Stimulated activated CD4-positive, alpha-beta T cell treated with anti-CD3 and anti-CD28 coated beads, Interleukin-1b, Interleukin-23, amount 100 ng/mL, for 48 hours (primary cell): ENCODE results near the gene FAF2.
"Not testable (repeated sequence)": the region's sequence is repeated elsewhere in the genome, so short reads cannot be mapped to it uniquely, and the experiment has no call there.

Experiments used
- DNase-seq: peaks from one replicate; pipeline ENCODE4 v3.0.0-alpha.2; 2020

FAF2 gene

DNA sequence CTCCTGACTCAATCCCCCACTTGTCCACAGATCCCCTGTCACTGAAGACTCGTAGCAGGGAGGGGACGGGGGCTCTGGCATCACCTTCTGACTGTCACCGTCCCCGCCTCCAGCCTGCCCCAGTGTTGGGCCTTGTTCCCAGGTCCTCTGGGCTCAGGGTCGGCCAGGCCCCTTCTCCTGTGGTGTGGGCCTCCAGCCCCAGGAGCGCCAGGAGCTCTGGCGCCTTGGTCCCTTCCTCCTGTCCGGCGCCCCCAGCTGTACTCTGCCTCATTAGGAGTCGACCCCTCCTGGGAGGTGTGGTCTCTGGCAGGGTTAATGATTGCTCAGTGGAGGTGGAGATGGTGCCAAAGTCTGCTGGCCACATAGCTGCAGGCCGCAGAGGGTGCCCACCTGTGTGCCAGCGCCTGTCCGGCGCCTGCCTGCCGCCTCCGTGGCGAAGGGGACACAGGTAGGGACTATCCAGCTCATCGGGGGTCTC lies 100.8 kb downstream of the FAF2 start, which contains the start of gene CDHR2:
TSS of gene CDHR2 (plus strand) at position 376 of the 478 bp plus-strand sequence. CDS start 16,011 bp downstream, outside the sequence.
- DNase-seq, result no peak

DNA sequence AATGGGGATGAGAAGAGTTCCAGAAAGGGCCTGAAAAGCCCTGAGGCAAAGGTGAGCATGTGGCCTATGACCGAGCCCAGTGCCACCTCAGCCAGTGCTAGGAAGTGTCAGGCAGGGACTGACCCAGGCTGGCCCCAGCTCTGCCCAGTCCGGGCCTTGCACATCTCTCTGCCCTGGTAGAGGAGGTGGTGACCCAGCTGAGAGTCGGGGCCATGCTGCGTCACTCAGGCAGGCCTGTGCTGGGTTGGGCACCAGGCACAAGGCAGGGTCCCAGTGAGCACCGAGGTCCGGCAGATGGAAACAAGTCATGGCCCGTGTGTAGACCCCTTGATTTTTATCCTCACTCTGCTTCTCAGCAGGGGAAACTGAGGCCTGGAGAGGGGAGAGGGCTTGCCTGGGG lies 101.7 kb downstream of the FAF2 start:
- DNase-seq, result no peak

DNA sequence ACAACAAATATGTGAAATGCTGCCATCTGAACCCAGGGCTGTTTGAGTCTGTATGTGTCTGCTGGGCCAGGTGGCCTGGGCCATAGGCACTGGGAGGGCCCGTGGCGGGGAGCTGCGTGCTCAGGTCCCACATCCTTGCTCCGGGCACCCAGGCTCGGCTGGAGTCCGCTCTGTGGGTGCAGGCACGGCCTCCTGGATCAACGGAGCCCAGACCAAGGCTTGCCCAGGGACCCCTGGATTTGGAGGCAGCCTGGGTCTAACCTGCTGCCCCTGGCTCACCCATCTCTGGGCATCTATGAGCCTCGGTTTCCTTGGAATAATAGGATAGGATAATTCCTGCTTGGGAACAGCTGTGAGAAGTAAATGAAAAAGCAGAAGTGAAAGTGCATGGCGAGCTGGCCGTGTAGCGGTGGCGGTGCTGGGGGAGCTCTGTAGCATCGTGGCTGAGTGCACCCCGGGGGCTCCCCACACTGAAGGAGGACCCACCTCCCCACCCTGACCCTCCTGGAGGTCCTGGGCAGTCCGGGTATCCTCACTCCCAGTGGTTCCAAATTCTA lies 102.2 kb downstream of the FAF2 start:
- DNase-seq, result no peak

DNA sequence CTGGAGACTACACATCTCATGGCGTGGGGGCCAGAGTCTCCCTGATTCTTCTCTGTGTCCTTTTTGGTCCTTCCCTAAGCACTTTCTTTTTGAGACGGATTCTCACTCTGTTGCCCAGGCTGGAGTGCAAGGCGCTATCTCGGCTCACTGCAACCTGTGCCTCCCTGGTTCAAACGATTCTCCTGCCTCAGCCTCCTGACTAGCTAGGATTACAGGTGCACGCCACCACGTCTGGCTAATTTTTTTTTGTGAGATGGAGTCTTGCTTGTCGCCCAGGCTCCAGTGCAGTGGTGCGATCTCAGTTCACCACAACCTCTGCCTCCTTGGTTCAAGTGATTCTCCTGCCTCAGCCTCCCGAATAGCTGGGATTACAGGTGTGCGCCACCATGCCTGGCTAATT lies 102.8 kb downstream of the FAF2 start:
- not testable (repeated sequence) for DNase-seq

DNA sequence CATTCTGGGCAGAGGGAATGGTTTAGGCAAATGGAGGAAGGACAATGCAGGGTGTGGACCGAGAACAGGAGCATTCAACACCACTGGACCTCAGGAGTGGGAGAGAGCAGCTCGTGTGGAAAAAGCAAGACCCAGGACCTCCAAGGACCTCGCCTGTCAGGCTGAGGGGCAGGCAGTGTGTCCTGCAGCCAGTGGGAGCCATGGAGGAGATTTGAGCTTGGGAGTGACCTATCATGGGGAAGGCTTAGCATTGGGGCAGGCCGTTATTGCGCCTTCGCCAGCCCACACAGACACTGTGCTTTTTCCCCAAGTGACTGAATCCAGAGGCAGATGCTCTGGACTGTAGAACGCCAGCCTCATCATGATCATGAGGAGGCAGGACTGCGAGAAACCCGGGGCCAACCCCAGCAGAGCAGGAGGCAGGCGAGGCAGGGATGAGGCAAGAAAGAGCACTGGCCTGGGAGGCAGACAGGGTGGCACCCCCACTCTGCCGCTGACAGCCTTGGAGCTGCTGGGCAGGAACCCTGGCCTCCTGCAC lies 104.2 kb downstream of the FAF2 start:
- DNase-seq, result no peak

GRCh38 chr5:176553260-176554085 lies 105.3 kb downstream of the FAF2 start:
- DNase-seq, result no peak

DNA sequence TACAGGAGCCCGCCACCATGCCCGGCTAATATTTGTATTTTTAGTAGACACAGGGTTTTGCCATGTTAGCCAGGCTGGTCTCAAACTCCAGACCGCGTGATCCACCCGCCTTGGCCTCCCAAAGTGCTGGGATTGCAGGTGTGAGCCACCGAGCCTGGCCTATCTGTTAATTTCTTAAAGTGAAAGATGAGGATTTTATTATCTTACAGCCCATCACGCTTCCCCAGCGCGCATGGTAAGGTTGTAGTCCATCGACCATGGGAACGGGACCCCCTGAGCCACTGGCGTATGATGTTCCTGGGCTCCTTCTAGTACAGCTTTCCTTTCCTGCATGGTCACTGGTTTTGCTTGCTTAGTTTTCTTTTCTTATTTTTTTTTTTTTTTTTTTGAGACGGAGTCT lies 109.7 kb downstream of the FAF2 start:
- no peak for DNase-seq
